Osteoblast (primary cell): ENCODE data around the gene FGF5. TPM values are rescaled to one million over a fixed set of nuclear protein-coding genes. Genes with fewer than 3 reads are reported as not detected.
A peak's percentile ranks its signal among the peaks of the same experiment; 100 is the strongest.

Experiments used
- DNase-seq: peaks from one replicate; pipeline ENCODE4 v3.0.0; 2011; ENCODE audit warnings: low spot score, mixed read lengths; ENCODE audit not compliant: insufficient read length; ENCODE audit errors: missing footprints
- H2AFZ ChIP-seq: 2 replicates; pipeline ENCODE4 v1.6.0; 2011; ENCODE audit warnings: mild to moderate bottlenecking, low read length
- H3K27ac ChIP-seq: 2 replicates; pipeline ENCODE4 v1.5.1; 2011; ENCODE audit warnings: mild to moderate bottlenecking, low read depth, low read length, moderate library complexity
- H3K27me3 ChIP-seq: 2 replicates; pipeline ENCODE4 v1.6.0; 2012; ENCODE audit warnings: mild to moderate bottlenecking, control low read depth, inconsistent platforms, low read length, moderate library complexity; ENCODE audit not compliant: insufficient read depth
- H3K36me3 ChIP-seq: 2 replicates; pipeline ENCODE4 v1.5.1; 2011; ENCODE audit warnings: mild to moderate bottlenecking, low read length, control low read depth, moderate library complexity; ENCODE audit not compliant: insufficient read depth
- H3K4me1 ChIP-seq: 2 replicates; pipeline ENCODE4 v1.5.1; 2011; ENCODE audit warnings: mild to moderate bottlenecking, low read length, control low read depth, moderate library complexity; ENCODE audit not compliant: insufficient read depth
- H3K4me2 ChIP-seq: 2 replicates; pipeline ENCODE4 v1.6.0; 2011; ENCODE audit warnings: mild to moderate bottlenecking, low read length; ENCODE audit not compliant: insufficient read depth
- H3K4me3 ChIP-seq: fragments of 200-600 bp; sonication (generic); 3 replicates; pipeline ENCODE4 v1.5.1; 2012; ENCODE audit warnings: mild to moderate bottlenecking, low read length, inconsistent platforms; ENCODE audit not compliant: insufficient read depth
- H3K79me2 ChIP-seq: 2 replicates; pipeline ENCODE4 v1.6.0; 2012; ENCODE audit warnings: mild to moderate bottlenecking, low read length, control low read depth, inconsistent platforms; ENCODE audit not compliant: insufficient read depth
- H3K9me3 ChIP-seq: 2 replicates; pipeline ENCODE4 v1.5.1; 2011; ENCODE audit warnings: low read depth, low read length, control low read depth
- H4K20me1 ChIP-seq: 2 replicates; pipeline ENCODE4 v1.6.0; 2012; ENCODE audit warnings: mild to moderate bottlenecking, low read length, control low read depth; ENCODE audit not compliant: insufficient read depth
- total RNA-seq: library from RNA; depleted of rRNA; stranded (reverse); fragments of >200 nt; gene quantifications from 2 replicates; pipeline ENCODE4 v1.2.3, GENCODE V29; 2012
- TF ChIP-seq, protein P1 (sequence below): IDR thresholded peaks from 2 replicates; pipeline ENCODE4 v1.5.1; 2011; ENCODE audit warnings: mild to moderate bottlenecking, low read depth, low read length, moderate library complexity; ENCODE audit errors: extremely low read depth

Gene FGF5
- total RNA-seq, 1 donor, result 10.5 TPM

- H3K4me2 ChIP-seq, result peak overlapping the region; percentile 100
- DNase-seq, result peak; percentile 84
- H3K27ac ChIP-seq, result peak overlapping the region; percentile 100
- H3K4me3 ChIP-seq, result peak overlapping the region; percentile 92
- H3K79me2 ChIP-seq, result peaks cover 84% of the 10 kb centered on the region
- TF ChIP-seq, protein P1, sequence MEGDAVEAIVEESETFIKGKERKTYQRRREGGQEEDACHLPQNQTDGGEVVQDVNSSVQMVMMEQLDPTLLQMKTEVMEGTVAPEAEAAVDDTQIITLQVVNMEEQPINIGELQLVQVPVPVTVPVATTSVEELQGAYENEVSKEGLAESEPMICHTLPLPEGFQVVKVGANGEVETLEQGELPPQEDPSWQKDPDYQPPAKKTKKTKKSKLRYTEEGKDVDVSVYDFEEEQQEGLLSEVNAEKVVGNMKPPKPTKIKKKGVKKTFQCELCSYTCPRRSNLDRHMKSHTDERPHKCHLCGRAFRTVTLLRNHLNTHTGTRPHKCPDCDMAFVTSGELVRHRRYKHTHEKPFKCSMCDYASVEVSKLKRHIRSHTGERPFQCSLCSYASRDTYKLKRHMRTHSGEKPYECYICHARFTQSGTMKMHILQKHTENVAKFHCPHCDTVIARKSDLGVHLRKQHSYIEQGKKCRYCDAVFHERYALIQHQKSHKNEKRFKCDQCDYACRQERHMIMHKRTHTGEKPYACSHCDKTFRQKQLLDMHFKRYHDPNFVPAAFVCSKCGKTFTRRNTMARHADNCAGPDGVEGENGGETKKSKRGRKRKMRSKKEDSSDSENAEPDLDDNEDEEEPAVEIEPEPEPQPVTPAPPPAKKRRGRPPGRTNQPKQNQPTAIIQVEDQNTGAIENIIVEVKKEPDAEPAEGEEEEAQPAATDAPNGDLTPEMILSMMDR, result no peak
- H3K36me3 ChIP-seq, result peaks cover 35% of the 10 kb centered on the region
- peaks cover 45% of the 10 kb centered on the region for H4K20me1 ChIP-seq
- H3K4me1 ChIP-seq, result peaks cover 28% of the 10 kb centered on the region
- H3K27me3 ChIP-seq, result no peaks in the 10 kb centered on the region
- no peaks in the 10 kb centered on the region for H3K9me3 ChIP-seq
- H2AFZ ChIP-seq, result peak overlapping the region; percentile 56
Measured at GRCh38 chr4:80266902-80267380, 477 bp downstream of the FGF5 start.

GRCh38 chr4:80268081-80268823, 1.8 kb downstream of the FGF5 start:
- DNase-seq, result peak; percentile 74
- H3K27ac ChIP-seq, result peak overlapping the region; percentile 100
- peaks cover 48% of the 10 kb centered on the region for H3K36me3 ChIP-seq
- no peak overlapping the region for H2AFZ ChIP-seq
- peaks cover 40% of the 10 kb centered on the region for H3K4me1 ChIP-seq
- H3K4me2 ChIP-seq, result peak overlapping the region; percentile 100
- H3K79me2 ChIP-seq, result peaks cover 97% of the 10 kb centered on the region
- no peaks in the 10 kb centered on the region for H3K9me3 ChIP-seq
- H3K4me3 ChIP-seq, result peak overlapping the region; percentile 92
- no peaks in the 10 kb centered on the region for H3K27me3 ChIP-seq
- peaks cover 56% of the 10 kb centered on the region for H4K20me1 ChIP-seq
- TF ChIP-seq, protein P1, result no peak

DNA sequence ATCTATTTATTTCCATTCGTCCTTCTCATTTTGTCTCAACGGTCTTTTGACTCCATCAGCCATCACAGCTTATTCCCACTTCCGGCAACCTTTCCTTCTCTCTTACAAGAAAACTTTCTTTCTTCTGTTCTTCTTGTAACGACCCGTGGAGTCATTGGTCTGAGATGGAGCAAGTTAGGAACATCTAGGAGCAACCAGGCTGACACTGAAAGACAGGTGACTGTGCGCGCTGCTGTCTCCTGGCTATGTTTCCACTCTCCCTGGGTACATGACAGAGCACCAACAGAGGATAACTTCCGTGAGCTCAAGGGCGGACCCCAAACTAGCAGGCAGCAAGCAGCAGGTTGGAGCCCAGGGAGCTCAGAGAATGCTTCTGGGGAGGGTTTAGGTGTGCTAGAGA, 2.5 kb downstream of the FGF5 start:
- peak overlapping the region; percentile 100 for H3K27ac ChIP-seq
- peak; percentile 42 for DNase-seq
- H3K4me2 ChIP-seq, result peak overlapping the region; percentile 100
- peaks cover 99% of the 10 kb centered on the region for H3K79me2 ChIP-seq
- TF ChIP-seq, protein P1, result no peak
- H3K36me3 ChIP-seq, result peaks cover 49% of the 10 kb centered on the region
- no peaks in the 10 kb centered on the region for H3K27me3 ChIP-seq
- no peaks in the 10 kb centered on the region for H3K9me3 ChIP-seq
- peaks cover 45% of the 10 kb centered on the region for H3K4me1 ChIP-seq
- no peak overlapping the region for H2AFZ ChIP-seq
- H4K20me1 ChIP-seq, result peaks cover 63% of the 10 kb centered on the region
- H3K4me3 ChIP-seq, result peak overlapping the region; percentile 92

- Histone ChIP-seq H3K36me3 (peaks cover 57% of the 10 kb centered on the region), H3K4me2 (peak overlapping the region; percentile 100), H3K4me3 (peak overlapping the region; percentile 92), H3K27ac (peak overlapping the region; percentile 100), H2AFZ (no peak overlapping the region), H3K79me2 (peaks cover 100% of the 10 kb centered on the region), H3K9me3 (no peaks in the 10 kb centered on the region), H3K4me1 (peaks cover 41% of the 10 kb centered on the region), H3K27me3 (no peaks in the 10 kb centered on the region), H4K20me1 (peaks cover 63% of the 10 kb centered on the region)
- TF ChIP-seq, protein P1, result no peak
- DNase-seq, result no peak
Measured at GRCh38 chr4:80270321-80270720, 3.9 kb downstream of the FGF5 start.
